AG04450 (cell line): ENCODE results near the gene ANGPTL2. TPM values are rescaled to one million over a fixed set of nuclear protein-coding genes. Genes with fewer than 3 reads are reported as not detected.

Source experiments
- CTCF ChIA-PET: fragments of 300-600, 350-600 bp; formaldehyde crosslinking; extraction: SDS; loops from one replicate; lab custom pipeline; 2022; ENCODE audit warnings: antibody characterized with exemption, inconsistent platforms; lab: Charles Lee
- POLR2A ChIA-PET: fragments of 350-600 bp; formaldehyde crosslinking; extraction: SDS; loops from one replicate; lab custom pipeline; 2021; ENCODE audit warnings: antibody characterized with exemption, inconsistent platforms; lab: Yijun Ruan, JAX
- DNase-seq: peaks from one replicate; pipeline ENCODE4 v3.0.0-alpha.2; 2011; ENCODE audit warnings: low read depth, low spot score
- H3K27ac ChIP-seq: one replicate; pipeline ENCODE4 v1.5.1; 2012; ENCODE audit warnings: low read depth, low read length, control low read depth
- H3K27me3 ChIP-seq: one replicate; pipeline ENCODE4 v1.6.0; 2012; ENCODE audit warnings: low read length; ENCODE audit not compliant: control insufficient read depth, insufficient read depth
- H3K4me3 ChIP-seq: 2 replicates; pipeline ENCODE4 v1.5.1; 2011; ENCODE audit warnings: mild to moderate bottlenecking, low read depth, low read length, control low read depth
- H3K9me3 ChIP-seq: 2 replicates; pipeline ENCODE4 v1.5.1; 2012; ENCODE audit warnings: low read length; ENCODE audit not compliant: control insufficient read depth, insufficient read depth
- CTCF ChIP-seq: IDR thresholded peaks from 2 replicates; pipeline ENCODE4 v1.5.1; 2011; ENCODE audit warnings: low read depth, low read length, control low read depth, inconsistent platforms
- polyA plus RNA-seq: library from polyadenylated mRNA; depleted of rRNA; stranded (reverse); fragments of >200 nt; gene quantifications from 2 replicates; pipeline ENCODE4 v1.2.3, GENCODE V29; 2011

Gene ANGPTL2
- polyA plus RNA-seq, 1 experiment, result 108 TPM

- no peak for DNase-seq
- TF ChIP-seq CTCF, result no peak
- CTCF ChIA-PET, result interaction anchor here (1.7 kb wide), 1 partner anchor 9 kb away, joined by 3 read pairs; no protein-coding TSS in a partner anchor
These were observed 46.5 kb upstream of the ANGPTL2 start for GRCh38 chr9:127168756-127169574.

GRCh38 chr9:127167560-127168326 is 45.3 kb upstream of the ANGPTL2 start:
- Histone ChIP-seq H3K27ac (no peak overlapping the region), H3K4me3 (no peak overlapping the region), H3K9me3 (no peaks in the 10 kb centered on the region), H3K27me3 (no peaks in the 10 kb centered on the region)
- TF ChIP-seq CTCF, result no peak
- ChIA-PET CTCF (interaction anchor here (1.7 kb wide), 1 partner anchor 8 kb away, joined by 3 read pairs; no protein-coding TSS in a partner anchor), POLR2A (interaction anchor here (1.2 kb wide), 1 partner anchor 46 kb away, joined by 3 read pairs; no protein-coding TSS in a partner anchor)
- DNase-seq, result no peak

More at GRCh38 chr9:127168756-127169574, 46.5 kb upstream of the ANGPTL2 start:
- H3K9me3 ChIP-seq, result no peaks in the 10 kb centered on the region
- H3K27me3 ChIP-seq, result no peaks in the 10 kb centered on the region
- no peak overlapping the region for H3K4me3 ChIP-seq
- POLR2A ChIA-PET, result interaction anchor here (1.2 kb wide), 1 partner anchor 48 kb away, joined by 3 read pairs; no protein-coding TSS in a partner anchor
- no peak overlapping the region for H3K27ac ChIP-seq

GRCh38 chr9:127166651-127167524 is 44.5 kb upstream of the ANGPTL2 start:
- POLR2A ChIA-PET, result interaction anchor here (0.7 to 1.5 kb wide), 2 partner anchors 33 to 44 kb away, joined by 3 to 6 read pairs; no protein-coding TSS in a partner anchor
- Histone ChIP-seq H3K4me3 (no peak overlapping the region), H3K27ac (no peak overlapping the region), H3K9me3 (no peaks in the 10 kb centered on the region), H3K27me3 (no peaks in the 10 kb centered on the region)
- CTCF ChIA-PET, result no interaction called here
- no peak for TF ChIP-seq CTCF
- no peak for DNase-seq

GRCh38 chr9:127166111-127166510 is 43.7 kb upstream of the ANGPTL2 start:
- DNase-seq, result no peak
- H3K27ac ChIP-seq, result no peak overlapping the region
- no peak for TF ChIP-seq CTCF
- ChIA-PET POLR2A (interaction anchor here (0.7 to 1.5 kb wide), 2 partner anchors 32 to 43 kb away, joined by 3 to 6 read pairs; no protein-coding TSS in a partner anchor), CTCF (interaction anchor here (0.5 to 1.1 kb wide), 2 partner anchors 33 to 255 kb away, joined by 3 read pairs; no protein-coding TSS in a partner anchor)
- no peaks in the 10 kb centered on the region for H3K27me3 ChIP-seq
- H3K4me3 ChIP-seq, result no peak overlapping the region
- H3K9me3 ChIP-seq, result no peaks in the 10 kb centered on the region
